ENCODE results near the gene RAB39A.
"Not testable (repeated sequence)": the region's sequence is repeated elsewhere in the genome, so short reads cannot be mapped to it uniquely, and the experiment has no call there.

RAB39A gene, protein sequence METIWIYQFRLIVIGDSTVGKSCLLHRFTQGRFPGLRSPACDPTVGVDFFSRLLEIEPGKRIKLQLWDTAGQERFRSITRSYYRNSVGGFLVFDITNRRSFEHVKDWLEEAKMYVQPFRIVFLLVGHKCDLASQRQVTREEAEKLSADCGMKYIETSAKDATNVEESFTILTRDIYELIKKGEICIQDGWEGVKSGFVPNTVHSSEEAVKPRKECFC

GRCh38 chr11:107928046-107928766 is at the start of gene RAB39A:
Gene RAB39A (plus strand): TSS chr11:107928448. CDS start chr11:107928569, 121 bp downstream.
- DNase-seq = peak; percentile 78

DNA sequence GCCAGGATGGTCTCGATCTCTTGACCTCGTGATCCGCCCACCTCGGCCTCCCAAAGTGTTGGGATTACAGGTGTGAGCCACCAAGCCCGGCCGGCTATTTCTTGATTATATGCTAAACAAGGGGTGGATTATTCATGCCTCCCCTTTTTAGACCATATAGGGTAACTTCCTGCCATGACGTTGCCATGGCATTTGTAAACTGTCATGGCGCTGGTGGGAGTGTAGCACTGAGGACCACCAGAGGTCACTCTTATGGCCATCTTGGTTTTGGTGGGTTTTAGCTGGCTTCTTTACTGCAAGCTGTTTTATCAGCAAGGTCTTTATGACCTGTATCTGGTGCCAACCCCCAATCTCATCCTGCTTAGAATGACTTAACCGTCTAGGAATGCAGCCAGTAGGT is 46.8 kb upstream of the RAB39A start:
- DNase-seq = not testable (repeated sequence)

DNA sequence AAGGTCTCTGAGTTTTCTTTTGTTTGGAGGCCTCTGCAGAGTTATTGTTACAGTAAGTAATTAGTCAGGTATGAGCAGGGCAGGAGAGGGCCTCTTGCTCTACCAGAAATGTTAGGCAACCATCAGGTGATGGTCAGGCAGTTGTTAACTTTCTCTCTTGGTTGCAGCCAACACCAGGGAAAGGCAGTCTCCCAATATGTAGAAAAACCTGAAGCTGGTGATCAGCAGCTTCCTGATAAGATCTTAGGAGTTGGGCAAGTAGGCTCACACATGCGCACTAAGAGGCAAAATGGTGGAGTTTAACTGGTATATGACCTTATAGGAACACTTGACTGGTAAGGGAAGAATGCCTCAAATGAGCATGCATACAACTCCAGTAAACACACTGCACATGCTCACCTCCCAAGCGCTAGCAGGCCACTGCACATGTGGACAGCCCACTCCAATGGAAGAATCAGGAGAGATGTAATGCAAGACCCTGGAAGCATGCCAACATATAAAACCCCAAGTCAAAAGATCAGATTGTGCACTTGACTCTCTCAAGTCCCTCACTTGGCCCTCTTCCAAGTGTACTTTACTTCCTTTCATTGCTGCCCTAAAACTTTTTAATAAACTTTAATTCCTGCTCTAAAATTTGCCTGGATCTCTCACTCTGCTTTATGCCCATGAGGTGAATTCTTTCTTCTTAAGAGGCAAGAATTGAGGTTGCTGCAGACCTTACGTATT is 46.0 kb upstream of the RAB39A start:
- DNase-seq = no peak

- DNase-seq = peak; percentile 1
Measured at GRCh38 chr11:107898270-107898669, 30.0 kb upstream of the RAB39A start.

DNA sequence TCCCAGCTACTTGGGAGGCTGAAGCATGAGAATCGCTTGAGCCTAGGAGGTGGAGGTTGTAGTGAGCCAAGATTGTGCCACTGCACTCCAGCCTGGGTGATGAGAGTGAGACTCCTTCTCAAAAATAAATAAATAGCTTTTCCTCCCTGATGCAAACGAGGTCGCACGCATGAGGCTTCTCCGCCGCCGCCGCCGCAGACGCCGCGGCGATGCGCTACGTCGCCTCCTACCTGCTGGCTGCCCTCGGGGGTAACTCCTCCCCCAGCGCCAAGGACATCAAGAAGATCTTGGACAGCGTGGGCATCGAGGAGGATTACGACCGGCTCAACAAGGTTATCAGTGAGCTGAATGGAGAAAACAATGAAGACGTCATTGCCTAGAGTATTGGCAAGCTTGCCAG is 20.0 kb upstream of the RAB39A start:
- DNase-seq = no peak

- not testable (repeated sequence) for DNase-seq
Measured at GRCh38 chr11:107912415-107912814, 15.8 kb upstream of the RAB39A start.

DNA sequence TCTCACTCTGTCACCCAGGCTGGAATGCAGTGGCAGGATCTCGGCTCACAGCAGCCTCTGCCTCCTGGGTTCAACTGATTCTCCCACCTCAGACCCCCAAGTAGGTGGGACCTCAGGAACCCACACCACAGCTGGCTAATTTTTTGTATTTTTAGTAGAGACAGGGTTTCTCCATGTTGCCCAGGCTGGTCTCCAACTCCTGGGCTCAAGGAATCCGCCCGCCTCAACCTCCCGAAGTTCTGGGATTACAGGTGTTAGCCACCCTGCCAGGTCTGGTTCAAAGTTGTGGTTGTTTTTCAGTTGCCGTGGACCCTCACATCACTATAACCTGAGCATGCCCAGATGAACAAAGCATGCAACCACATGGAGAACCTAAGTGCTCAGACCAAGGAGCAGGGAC is 13.0 kb upstream of the RAB39A start:
- DNase-seq = no peak

DNA sequence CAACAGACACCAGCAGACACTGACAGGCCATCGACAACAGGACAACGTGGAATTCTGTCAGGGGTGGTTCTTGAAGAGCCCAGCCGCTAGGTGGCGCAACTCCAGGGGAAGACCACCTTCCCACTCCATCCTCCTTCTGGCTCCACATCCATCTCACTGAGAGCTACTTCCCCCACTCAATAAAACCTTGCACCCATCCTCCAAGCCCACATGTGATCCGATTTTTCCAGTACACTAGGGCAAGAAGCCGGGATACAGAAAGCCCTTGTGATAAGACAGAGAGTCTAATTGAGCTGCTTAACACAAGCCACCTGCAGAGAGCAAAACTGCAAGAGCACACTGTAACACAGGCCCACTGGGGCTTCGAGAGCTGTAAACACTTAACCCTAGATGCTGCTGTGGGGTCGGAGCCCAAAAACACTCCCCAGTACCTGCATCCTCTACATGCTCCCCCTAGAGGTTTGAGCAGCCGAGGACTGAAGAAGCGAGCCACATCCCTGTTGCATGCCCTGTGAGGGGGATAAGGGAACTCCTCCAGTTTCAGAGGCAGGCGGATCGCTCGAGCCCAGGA is 11.5 kb upstream of the RAB39A start:
- DNase-seq = no peak

- DNase-seq = no peak
Measured at GRCh38 chr11:107921997-107922396, 6.3 kb upstream of the RAB39A start.

GRCh38 chr11:107923519-107923918 is 4.7 kb upstream of the RAB39A start:
- DNase-seq = not testable (repeated sequence)

DNA sequence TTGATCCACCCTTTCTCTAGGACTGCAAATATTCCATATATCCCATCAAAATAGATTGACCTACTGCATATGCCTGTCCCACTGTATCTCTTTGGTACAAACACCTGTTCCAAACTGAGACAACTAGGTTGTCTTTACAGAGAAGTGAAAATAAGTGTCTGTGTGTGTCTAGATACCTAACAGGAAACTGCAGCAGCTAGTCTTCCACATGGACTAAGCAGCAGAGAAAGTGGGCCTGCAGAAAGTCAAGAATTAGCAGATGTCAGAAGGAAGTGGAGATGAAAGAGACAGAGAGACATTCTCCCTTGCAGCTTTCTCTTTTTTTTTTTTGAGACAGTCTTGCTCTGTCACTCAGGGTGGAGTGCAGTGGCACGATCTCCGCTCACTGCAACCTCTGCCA is 3.9 kb upstream of the RAB39A start:
- DNase-seq = no peak

DNA sequence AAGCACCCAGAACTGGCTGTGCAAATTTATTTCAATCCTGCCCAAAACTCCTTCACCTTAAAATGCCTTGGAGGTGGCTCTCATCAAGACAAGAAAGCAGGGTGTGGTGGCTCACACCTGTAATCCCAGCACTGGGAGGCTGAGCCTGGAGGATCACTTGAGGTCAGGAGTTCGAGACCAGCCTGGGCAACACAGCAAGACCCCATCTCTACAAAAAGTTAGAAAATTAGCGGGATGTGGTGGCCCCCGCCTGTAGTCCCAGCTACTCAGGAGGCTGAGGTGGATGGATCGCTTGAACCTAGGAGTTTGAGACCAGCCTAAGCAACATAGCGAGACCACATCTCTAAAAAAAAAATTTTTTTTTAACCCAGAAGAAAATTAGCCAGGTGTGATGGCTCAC is 689 bp upstream of the RAB39A start:
- DNase-seq = no peak

DNA sequence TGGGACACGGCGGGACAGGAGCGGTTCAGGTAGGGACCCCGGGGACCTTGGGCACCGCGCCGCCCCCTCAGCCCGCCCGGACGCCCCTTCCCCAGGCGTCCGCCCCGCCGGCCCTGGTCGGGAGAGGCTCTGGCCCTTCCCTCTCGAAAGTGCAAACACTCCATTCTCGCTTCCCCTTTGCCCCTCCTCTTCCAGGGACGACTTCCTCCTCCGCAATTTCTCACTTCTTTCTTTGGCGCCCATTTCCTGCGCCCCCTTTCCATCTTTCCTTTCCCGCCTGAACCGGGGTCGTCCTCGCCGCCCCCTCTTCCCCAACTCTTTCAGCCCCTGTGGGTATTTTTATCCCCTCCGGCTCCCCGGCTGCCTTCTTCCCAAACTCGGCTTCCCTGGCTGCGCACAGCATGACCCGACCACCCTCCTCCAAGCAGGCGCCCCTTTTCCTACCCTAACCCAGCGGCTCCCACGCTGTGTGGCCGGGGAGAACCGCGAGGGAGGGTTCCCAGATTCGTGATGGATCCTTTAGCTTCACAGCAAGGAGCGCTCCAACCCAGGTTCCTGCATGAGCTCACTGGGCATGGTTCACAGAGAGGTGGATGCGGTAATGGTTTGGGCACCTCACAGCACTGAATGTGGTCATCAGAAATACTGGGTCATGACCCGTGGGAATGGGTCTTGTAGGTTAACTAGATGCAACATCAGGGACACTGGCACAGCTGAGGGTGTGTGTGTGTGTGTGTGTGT is 689 bp downstream of the RAB39A start:
- DNase-seq = no peak

DNA sequence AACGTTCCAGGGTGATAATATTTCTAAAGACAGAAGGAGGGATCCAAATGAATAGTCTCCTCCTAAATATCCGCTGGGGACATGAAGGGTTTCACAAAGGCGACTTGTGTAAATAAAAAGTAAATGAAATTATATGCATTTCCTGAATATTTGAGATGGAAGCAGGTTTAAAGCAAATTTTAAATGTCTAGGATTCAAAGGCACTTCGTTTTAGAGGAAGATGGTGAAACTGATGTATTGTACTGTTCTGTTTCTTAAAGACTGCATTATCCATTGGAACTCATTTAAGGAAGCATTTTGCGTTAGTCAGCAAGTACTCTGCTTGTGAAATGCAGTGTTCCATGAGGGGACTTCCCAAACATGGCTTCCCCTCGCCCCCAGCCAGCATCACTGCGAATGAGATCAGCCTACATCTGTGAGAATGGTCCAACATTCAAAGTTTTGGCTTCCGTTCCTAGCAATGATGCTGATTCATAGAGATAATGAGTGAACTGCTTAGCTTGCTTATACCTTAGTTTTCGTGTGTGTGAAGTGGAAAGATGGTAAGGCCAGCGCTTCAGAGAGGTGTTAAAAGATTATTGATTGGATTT is 1.5 kb downstream of the RAB39A start:
- no peak for DNase-seq

GRCh38 chr11:107931206-107931605 is 3.0 kb downstream of the RAB39A start:
- DNase-seq = no peak

DNA sequence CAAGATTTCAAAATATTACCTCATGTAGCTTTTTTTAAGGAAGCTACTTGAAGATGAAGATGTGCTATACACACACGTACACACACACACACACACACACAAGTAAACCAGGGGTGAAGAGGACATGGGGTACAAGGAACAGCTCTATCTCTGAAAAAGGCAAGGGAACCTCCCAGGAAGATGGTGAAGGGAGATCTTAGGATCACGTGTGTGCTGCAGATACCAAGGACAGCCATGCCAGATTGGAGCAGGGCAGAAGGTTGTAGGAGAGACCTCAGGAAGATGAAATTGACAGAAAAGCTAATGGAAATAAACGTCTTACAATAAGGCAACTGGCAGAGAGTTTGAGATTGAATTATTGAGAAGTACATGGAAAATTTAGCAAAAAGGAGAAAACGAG is 19.7 kb downstream of the RAB39A start:
- no peak for DNase-seq

- not testable (repeated sequence) for DNase-seq
Measured at GRCh38 chr11:107948328-107948727, 20.1 kb downstream of the RAB39A start.

DNA sequence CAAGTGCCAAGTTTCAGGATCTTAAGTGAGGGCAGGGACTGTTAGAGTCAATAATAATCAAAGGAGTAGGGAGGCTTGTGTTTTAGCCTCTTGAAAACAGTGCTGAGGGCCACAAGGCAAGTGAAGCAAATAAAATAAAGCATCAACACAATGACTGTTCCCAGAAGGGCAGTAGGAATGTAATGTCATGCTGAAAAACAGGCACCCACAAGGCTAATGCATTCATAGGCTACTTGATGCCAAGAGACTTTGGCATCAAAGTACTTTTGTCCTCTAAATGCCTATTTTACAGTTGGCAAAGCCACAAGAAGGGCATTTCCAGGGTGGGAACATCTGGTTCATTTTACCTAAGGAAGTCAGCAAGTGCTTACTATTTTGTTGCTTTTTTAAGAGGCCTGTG is 22.9 kb downstream of the RAB39A start:
- no peak for DNase-seq

- no peak for DNase-seq
Measured at GRCh38 chr11:107953446-107953845, 25.2 kb downstream of the RAB39A start.

DNA sequence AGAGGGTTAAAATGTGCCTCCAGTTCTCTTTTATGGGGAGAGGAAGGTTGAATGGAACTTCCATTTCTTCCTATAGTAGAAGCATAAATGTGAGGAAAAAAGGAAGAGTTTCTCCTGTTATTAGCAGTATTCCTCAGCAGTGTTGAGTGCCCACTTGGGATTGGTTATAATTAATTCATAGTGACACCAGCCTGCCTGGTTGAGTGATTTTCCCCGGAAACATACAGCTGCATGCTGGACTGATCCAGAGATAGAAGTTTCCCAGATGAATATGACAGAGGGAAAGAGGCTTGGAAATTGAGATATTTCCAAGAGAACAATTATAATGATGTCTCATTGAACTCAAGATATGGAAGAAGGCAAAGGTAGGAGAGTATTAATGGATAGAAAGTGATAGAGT is 28.3 kb downstream of the RAB39A start:
- no peak for DNase-seq

GRCh38 chr11:107957109-107957588 is 28.9 kb downstream of the RAB39A start:
- DNase-seq = peak; percentile 12

DNA sequence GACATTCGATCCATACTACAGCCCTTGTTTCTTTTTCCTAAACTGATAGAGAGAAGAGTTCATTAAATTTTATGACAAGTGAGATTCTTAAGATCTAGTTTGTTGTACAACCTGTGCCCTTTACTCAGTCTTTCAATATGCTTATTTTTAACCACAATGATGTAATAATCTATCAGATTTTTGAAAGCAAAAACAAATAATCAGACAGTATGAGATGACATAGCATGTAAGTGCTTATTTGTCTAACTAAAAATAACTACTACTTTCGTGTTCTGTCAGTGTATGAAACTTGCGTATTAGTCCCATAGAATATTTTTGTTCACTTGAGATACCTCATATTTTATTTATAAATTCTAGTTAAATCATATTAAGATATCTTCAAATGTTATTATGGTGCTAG is 33.2 kb downstream of the RAB39A start:
- no peak for DNase-seq

All from NCI-H1694 treated with DMSO at 0.1 percent for 48 hours (cell line).